A172 (cell line): Measurements from ENCODE around the gene ISLR. TPM values are rescaled to one million over a fixed set of nuclear protein-coding genes. Genes with fewer than 3 reads are reported as not detected.

Experiments used
- DNase-seq: peaks from one replicate; pipeline ENCODE4 v3.0.0-alpha.2; 2015; ENCODE audit warnings: low spot score
- total RNA-seq: library from RNA; depleted of rRNA; stranded (reverse); fragments of >200 nt; shearing (Covaris generic); gene quantifications from 2 replicates; pipeline ENCODE4 v1.2.3, GENCODE V29; 2014; rRNA removed

Gene ISLR
- 0.41 and 0.53 TPM in 2 replicates for total RNA-seq

- no peak for DNase-seq
Measured at GRCh38 chr15:74173380-74174218, at the start of gene ISLR. ISLR (plus strand) TSS chr15:74173710; CDS start chr15:74174859, 1,149 bp downstream.

GRCh38 chr15:74124196-74124595 lies 49.3 kb upstream of the ISLR start:
- DNase-seq, result no peak

GRCh38 chr15:74124759-74125158 lies 48.8 kb upstream of the ISLR start:
- no peak for DNase-seq

DNA sequence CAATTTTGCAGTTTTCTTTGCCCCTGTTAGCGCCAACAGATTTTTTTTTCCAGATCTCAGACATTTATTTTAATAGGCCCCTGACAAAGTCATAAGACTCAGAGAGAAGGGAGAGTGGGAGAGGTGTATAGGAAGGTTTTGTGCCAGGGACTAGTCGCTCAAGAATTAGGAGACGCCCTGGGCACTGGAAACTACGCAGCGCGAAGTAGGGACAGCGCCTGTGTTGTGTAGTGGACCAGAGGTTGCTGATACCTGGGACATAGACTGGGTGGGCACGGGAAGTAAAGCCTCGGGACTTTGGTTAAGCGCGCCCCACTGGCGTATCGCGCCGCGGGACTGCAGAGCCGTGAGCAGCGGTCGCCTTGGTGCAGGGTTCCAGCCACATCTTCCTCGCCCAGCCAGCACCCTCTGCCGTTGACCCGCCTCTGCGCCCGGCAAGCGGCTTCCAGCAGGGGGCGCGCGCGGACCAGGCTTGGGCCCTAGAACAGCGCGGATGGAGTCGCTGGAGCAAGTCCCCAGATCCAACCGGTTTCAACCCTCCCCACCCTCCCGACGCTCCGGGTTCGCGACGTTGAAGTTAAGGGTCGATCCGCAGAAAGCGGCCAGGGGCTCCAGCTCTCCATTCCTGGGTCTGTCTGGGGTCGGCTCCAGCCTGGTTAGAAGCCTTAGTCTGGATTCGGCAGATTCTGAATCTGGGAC lies 46.1 kb upstream of the ISLR start:
- DNase-seq, result peak; percentile 68

- DNase-seq, result no peak
Measured at GRCh38 chr15:74127954-74128784, 45.3 kb upstream of the ISLR start.

GRCh38 chr15:74128785-74129585 lies 44.5 kb upstream of the ISLR start:
- DNase-seq, result no peak

DNA sequence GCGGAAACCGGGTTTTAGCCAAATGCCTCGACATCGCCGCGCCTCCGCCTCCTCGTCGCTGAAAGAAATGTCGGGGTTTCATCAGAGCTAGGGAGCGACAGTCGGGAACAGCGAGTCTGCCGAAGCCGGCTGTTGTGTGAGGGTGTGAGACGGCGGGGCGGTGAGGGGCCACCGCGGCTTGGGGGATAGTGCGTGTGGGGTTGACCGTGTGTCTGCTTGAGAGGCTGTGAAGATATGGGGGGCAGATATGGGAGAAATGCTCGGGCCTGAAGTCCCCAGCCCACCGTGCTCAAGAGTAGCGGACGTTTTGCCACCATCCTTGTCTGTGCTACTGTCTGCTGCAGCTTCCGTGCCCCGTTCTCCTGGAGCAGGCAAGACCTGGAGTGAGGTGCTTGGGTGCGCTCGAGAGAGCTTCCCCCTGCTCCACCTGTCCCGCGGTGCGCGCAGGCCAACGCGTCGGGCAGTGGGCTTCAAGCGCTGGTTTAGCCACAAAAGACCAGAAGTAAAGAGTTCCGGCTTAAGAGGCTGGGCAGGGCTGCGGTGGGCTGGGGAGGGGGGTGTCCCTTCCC lies 43.8 kb upstream of the ISLR start:
- DNase-seq, result no peak

GRCh38 chr15:74130155-74130848 lies 43.2 kb upstream of the ISLR start, which contains the start of gene ISLR2:
ISLR2 (plus strand) TSS chr15:74130586; CDS start chr15:74132755, 2,169 bp downstream.
- no peak for DNase-seq

GRCh38 chr15:74130849-74131627 lies 42.5 kb upstream of the ISLR start:
- DNase-seq, result no peak

DNA sequence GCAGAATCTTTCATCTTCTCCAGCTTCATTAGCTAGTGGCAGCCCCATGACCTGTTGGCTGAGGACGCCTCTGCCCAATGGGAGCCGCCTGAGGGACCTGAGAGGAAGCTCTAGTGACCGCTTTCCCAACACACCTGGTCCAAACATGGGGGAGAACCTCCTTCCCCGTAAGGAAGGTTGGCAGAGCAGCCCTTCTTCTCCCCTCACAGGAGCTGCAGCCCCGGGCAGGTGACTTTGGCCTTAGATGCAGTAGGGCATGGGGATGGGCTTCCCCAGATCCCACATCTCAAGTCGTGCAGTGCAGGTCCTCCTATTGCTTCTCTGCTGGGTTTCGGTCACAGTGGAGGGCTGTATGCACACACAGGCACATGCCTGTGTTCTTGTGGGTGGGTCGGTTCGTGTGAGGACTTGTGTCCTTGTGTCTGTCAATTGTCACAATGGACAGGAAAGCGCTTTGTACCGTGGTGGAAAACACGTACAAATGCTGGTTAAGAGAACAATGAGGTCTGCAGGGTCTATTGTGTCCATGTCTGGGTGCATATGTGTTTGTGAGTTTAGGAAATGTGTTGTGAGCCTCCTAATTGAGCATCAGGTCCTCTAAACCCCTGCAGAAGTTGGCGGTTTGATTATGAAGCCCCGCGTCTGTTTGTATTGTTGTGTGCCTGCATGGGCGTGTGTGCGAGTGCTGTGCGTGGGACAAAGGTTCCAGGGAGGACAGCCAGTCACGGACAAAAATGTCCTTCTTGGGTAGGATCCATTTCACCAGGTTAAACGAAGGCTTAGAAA lies 41.7 kb upstream of the ISLR start:
- no peak for DNase-seq

- no peak for DNase-seq
Measured at GRCh38 chr15:74132681-74133651, 40.5 kb upstream of the ISLR start.

- DNase-seq, result no peak
Measured at GRCh38 chr15:74133694-74134386, 39.7 kb upstream of the ISLR start.

DNA sequence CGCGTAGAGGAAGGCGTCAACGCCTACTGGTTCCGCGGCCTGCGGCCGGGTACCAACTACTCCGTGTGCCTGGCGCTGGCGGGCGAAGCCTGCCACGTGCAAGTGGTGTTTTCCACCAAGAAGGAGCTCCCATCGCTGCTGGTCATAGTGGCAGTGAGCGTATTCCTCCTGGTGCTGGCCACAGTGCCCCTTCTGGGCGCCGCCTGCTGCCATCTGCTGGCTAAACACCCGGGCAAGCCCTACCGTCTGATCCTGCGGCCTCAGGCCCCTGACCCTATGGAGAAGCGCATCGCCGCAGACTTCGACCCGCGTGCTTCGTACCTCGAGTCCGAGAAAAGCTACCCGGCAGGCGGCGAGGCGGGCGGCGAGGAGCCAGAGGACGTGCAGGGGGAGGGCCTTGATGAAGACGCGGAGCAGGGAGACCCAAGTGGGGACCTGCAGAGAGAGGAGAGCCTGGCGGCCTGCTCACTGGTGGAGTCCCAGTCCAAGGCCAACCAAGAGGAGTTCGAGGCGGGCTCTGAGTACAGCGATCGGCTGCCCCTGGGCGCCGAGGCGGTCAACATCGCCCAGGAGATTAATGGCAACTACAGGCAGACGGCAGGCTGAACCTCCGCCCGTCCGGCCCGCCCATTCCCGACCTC lies 39.0 kb upstream of the ISLR start:
- DNase-seq, result no peak

- no peak for DNase-seq
Measured at GRCh38 chr15:74135041-74135565, 38.4 kb upstream of the ISLR start.

- DNase-seq, result no peak
Measured at GRCh38 chr15:74136540-74136813, 37.0 kb upstream of the ISLR start.

DNA sequence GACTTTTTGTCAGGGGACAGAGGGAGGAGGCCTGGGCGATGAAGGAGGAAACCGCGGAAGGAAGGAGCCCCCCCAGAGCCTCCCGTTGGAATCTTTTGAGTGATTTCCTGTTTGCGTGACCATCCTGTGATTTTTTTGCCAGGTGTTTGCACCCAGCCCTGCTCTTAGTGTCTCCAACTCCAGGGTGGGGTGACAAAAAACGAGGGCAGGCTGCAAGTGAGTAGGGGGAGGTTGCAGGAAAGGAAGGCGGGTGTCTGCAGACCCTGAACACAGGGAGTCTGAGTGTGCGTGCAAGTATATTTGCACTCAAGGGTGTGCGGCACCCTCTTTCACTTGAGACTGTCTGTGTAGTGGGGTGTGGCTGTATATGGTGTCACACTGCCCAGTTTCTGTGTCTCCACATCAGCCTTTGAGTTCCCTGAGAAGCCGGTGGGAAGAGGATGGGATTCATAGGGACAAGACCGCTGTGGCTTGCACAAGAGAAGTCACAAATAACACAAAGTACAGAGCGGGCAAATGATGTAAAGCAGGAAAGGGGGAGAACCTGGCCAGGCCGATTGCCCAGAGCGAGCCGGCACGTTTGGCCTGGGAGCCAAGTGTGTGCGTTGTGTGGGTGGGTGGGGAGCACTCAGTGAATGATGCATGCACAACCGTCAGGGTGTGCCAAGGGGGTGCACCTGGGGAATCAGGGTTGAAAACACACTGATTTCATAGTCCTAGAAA lies 36.5 kb upstream of the ISLR start:
- DNase-seq, result peak; percentile 40
